Activated effector memory CD4-positive, alpha-beta T cell treated with Interleukin-2 at 50 U/mL for 16 hours (primary cell): ENCODE data around the gene CNOT2.
"Not testable (repeated sequence)": the region's sequence is repeated elsewhere in the genome, so short reads cannot be mapped to it uniquely, and the experiment has no call there.

Experiments
- DNase-seq: peaks from one replicate; pipeline ENCODE4 v3.0.0-alpha.2; 2020

Gene CNOT2

GRCh38 chr12:70366581-70367257 lies 123.5 kb downstream of the CNOT2 start:
- DNase-seq, result peak; percentile 53

GRCh38 chr12:70367258-70368141 lies 124.3 kb downstream of the CNOT2 start:
- DNase-seq, result no peak

- DNase-seq, result no peak
These were observed 129.6 kb downstream of the CNOT2 start for GRCh38 chr12:70372881-70373280.

- DNase-seq, result no peak
These were observed 136.6 kb downstream of the CNOT2 start for GRCh38 chr12:70379846-70380245.

- no peak for DNase-seq
These were observed 140.3 kb downstream of the CNOT2 start for GRCh38 chr12:70383484-70383883.

GRCh38 chr12:70383886-70384285 lies 140.7 kb downstream of the CNOT2 start:
- no peak for DNase-seq

GRCh38 chr12:70386771-70387170 lies 143.5 kb downstream of the CNOT2 start:
- no peak for DNase-seq

- DNase-seq, result no peak
These were observed 146.4 kb downstream of the CNOT2 start for GRCh38 chr12:70389678-70390077.

GRCh38 chr12:70392631-70393030 lies 149.4 kb downstream of the CNOT2 start:
- not testable (repeated sequence) for DNase-seq

- DNase-seq, result no peak
These were observed 150.7 kb downstream of the CNOT2 start for GRCh38 chr12:70393787-70394499.

GRCh38 chr12:70398002-70398401 lies 154.8 kb downstream of the CNOT2 start:
- no peak for DNase-seq

GRCh38 chr12:70398862-70399261 lies 155.6 kb downstream of the CNOT2 start:
- DNase-seq, result no peak

GRCh38 chr12:70399311-70399710 lies 156.1 kb downstream of the CNOT2 start:
- DNase-seq, result no peak

GRCh38 chr12:70400124-70400523 lies 156.9 kb downstream of the CNOT2 start:
- DNase-seq, result no peak

- DNase-seq, result no peak
These were observed 159.4 kb downstream of the CNOT2 start for GRCh38 chr12:70402597-70402996.

- DNase-seq, result no peak
These were observed 160.6 kb downstream of the CNOT2 start for GRCh38 chr12:70403826-70404225.
